ENCODE data around the gene DOCK10. TPM values are rescaled to one million over a fixed set of nuclear protein-coding genes. Genes with fewer than 3 reads are reported as not detected.

The DOCK10 gene
- total RNA-seq, 1 experiment from 2014 or later = 0.96 TPM

GRCh38 chr2:225013425-225014365, 28.6 kb downstream of the DOCK10 start:
- Mint-ChIP-seq H3K27ac (ENCODE audit: low read depth, unreplicated experiment) (no peak overlapping the region), H3K4me1 (ENCODE audit: insufficient read depth, unreplicated experiment) (peaks cover 17% of the 10 kb centered on the region), H3K4me3 (ENCODE audit: unreplicated experiment) (no peak overlapping the region), H3K9me3 (ENCODE audit: unreplicated experiment) (no peaks in the 10 kb centered on the region), H3K36me3 (ENCODE audit: insufficient read depth, unreplicated experiment) (no peaks in the 10 kb centered on the region), H3K27me3 (ENCODE audit: insufficient read depth, unreplicated experiment) (no peaks in the 10 kb centered on the region)
- intact Hi-C loops (cut with micrococcal nuclease) = no loop called here
- ChIA-PET CTCF (interaction anchor here (0.6 to 1.5 kb wide), 3 partner anchors 9 to 646 kb away, joined by 3 read pairs; no protein-coding TSS in a partner anchor), POLR2A (interaction anchor here (0.6 kb wide), 1 partner anchor 1200 kb away, joined by 3 read pairs; no protein-coding TSS in a partner anchor)
- TF ChIP-seq CTCF (IDR thresholded peaks at IDR 0.05; ENCODE audit: unreplicated experiment) = no peak
- BruUV-seq (replicated peaks) = no TSS peak
- DNase-seq (ENCODE audit: unreplicated experiment) = no peak

- no peaks in the 10 kb centered on the region for H3K36me3 Mint-ChIP-seq (ENCODE audit: insufficient read depth, unreplicated experiment)
- CTCF ChIA-PET = interaction anchor here (0.5 to 2.6 kb wide), 4 partner anchors 10 to 233 kb away, joined by 3 to 10 read pairs (median 3); no protein-coding TSS in a partner anchor
- TF ChIP-seq CTCF (IDR thresholded peaks at IDR 0.05; ENCODE audit: unreplicated experiment) = no peak
- H3K27ac Mint-ChIP-seq (ENCODE audit: low read depth, unreplicated experiment) = no peak overlapping the region
- BruUV-seq (replicated peaks) = no TSS peak
- peaks cover 17% of the 10 kb centered on the region for H3K4me1 Mint-ChIP-seq (ENCODE audit: insufficient read depth, unreplicated experiment)
- H3K4me3 Mint-ChIP-seq (ENCODE audit: unreplicated experiment) = no peak overlapping the region
- no peaks in the 10 kb centered on the region for H3K27me3 Mint-ChIP-seq (ENCODE audit: insufficient read depth, unreplicated experiment)
- no peaks in the 10 kb centered on the region for H3K9me3 Mint-ChIP-seq (ENCODE audit: unreplicated experiment)
- POLR2A ChIA-PET = interaction anchor here (0.6 to 1.3 kb wide), 3 partner anchors 10 to 1277 kb away, joined by 3 read pairs; no protein-coding TSS in a partner anchor
- intact Hi-C loops (cut with micrococcal nuclease) = no loop called here
- no peak for DNase-seq (ENCODE audit: unreplicated experiment)
These were observed 30.7 kb downstream of the DOCK10 start for GRCh38 chr2:225011585-225011984.

- no TSS peak for BruUV-seq (replicated peaks)
- no peaks in the 10 kb centered on the region for H3K36me3 Mint-ChIP-seq (ENCODE audit: insufficient read depth, unreplicated experiment)
- TF ChIP-seq CTCF (IDR thresholded peaks at IDR 0.05; ENCODE audit: unreplicated experiment) = no peak
- DNase-seq (ENCODE audit: unreplicated experiment) = peak; percentile 49
- H3K27me3 Mint-ChIP-seq (ENCODE audit: insufficient read depth, unreplicated experiment) = no peaks in the 10 kb centered on the region
- ChIA-PET POLR2A (interaction anchor here (0.7 to 1.3 kb wide), 4 partner anchors 10 to 1278 kb away, joined by 3 to 4 read pairs (median 3); no protein-coding TSS in a partner anchor), CTCF (interaction anchor here (2.6 kb wide), 1 partner anchor 9 kb away, joined by 10 read pairs; no protein-coding TSS in a partner anchor)
- no peaks in the 10 kb centered on the region for H3K9me3 Mint-ChIP-seq (ENCODE audit: unreplicated experiment)
- intact Hi-C loops (cut with micrococcal nuclease) = no loop called here
- peaks cover 17% of the 10 kb centered on the region for H3K4me1 Mint-ChIP-seq (ENCODE audit: insufficient read depth, unreplicated experiment)
- H3K27ac Mint-ChIP-seq (ENCODE audit: low read depth, unreplicated experiment) = peak overlapping the region; percentile 78
- H3K4me3 Mint-ChIP-seq (ENCODE audit: unreplicated experiment) = peak overlapping the region; percentile 15
These were observed 31.5 kb downstream of the DOCK10 start for GRCh38 chr2:225010804-225011203.

- H3K36me3 Mint-ChIP-seq (ENCODE audit: insufficient read depth, unreplicated experiment) = no peaks in the 10 kb centered on the region
- BruUV-seq (replicated peaks) = no TSS peak
- no peak for TF ChIP-seq CTCF (IDR thresholded peaks at IDR 0.05; ENCODE audit: unreplicated experiment)
- no peak overlapping the region for H3K4me3 Mint-ChIP-seq (ENCODE audit: unreplicated experiment)
- no peak overlapping the region for H3K27ac Mint-ChIP-seq (ENCODE audit: low read depth, unreplicated experiment)
- H3K9me3 Mint-ChIP-seq (ENCODE audit: unreplicated experiment) = no peaks in the 10 kb centered on the region
- no peak for DNase-seq (ENCODE audit: unreplicated experiment)
- peaks cover 17% of the 10 kb centered on the region for H3K4me1 Mint-ChIP-seq (ENCODE audit: insufficient read depth, unreplicated experiment)
- POLR2A ChIA-PET = no interaction called here
- H3K27me3 Mint-ChIP-seq (ENCODE audit: insufficient read depth, unreplicated experiment) = no peaks in the 10 kb centered on the region
- intact Hi-C loops (cut with micrococcal nuclease) = no loop called here
- CTCF ChIA-PET = interaction anchor here (0.6 to 2.6 kb wide), 2 partner anchors 8 to 451 kb away, joined by 4 to 10 read pairs; no protein-coding TSS in a partner anchor
These were observed 32.5 kb downstream of the DOCK10 start for GRCh38 chr2:225009768-225010167.

Measured in MCF 10A (cell line).